ENCODE measurements around the gene MYH2. TPM values are rescaled to one million over a fixed set of nuclear protein-coding genes. Genes with fewer than 3 reads are reported as not detected.

The MYH2 gene
- total RNA-seq, 1 experiment from 2014 or later, result not detected

DNA sequence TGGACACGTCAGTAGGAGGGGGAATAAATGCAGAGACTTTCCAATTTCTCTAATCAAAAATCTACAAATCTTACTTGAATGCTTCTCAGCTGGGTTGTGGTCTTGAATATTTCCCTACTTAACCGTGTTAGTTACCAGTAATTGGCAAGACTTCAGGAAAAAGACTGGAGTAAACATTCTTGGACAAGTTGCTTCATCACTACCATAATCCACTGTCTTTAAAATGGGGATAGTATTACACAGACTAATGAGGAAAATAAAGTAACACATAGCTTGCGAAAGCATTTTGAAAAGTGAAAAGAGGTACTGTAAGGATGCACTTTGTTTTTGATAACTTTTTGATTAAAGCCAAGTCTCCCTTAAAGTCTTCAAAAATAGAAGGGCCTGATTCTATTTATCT is 49.5 kb downstream of the MYH2 start:
- H3K4me1 Mint-ChIP-seq (ENCODE audit: insufficient read depth, unreplicated experiment), result no peaks in the 10 kb centered on the region
- H3K36me3 Mint-ChIP-seq (ENCODE audit: insufficient read depth, unreplicated experiment), result no peaks in the 10 kb centered on the region
- TF ChIP-seq, protein P1, sequence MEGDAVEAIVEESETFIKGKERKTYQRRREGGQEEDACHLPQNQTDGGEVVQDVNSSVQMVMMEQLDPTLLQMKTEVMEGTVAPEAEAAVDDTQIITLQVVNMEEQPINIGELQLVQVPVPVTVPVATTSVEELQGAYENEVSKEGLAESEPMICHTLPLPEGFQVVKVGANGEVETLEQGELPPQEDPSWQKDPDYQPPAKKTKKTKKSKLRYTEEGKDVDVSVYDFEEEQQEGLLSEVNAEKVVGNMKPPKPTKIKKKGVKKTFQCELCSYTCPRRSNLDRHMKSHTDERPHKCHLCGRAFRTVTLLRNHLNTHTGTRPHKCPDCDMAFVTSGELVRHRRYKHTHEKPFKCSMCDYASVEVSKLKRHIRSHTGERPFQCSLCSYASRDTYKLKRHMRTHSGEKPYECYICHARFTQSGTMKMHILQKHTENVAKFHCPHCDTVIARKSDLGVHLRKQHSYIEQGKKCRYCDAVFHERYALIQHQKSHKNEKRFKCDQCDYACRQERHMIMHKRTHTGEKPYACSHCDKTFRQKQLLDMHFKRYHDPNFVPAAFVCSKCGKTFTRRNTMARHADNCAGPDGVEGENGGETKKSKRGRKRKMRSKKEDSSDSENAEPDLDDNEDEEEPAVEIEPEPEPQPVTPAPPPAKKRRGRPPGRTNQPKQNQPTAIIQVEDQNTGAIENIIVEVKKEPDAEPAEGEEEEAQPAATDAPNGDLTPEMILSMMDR (IDR thresholded peaks at IDR 0.05; ENCODE audit: unreplicated experiment), result no peak

DNA sequence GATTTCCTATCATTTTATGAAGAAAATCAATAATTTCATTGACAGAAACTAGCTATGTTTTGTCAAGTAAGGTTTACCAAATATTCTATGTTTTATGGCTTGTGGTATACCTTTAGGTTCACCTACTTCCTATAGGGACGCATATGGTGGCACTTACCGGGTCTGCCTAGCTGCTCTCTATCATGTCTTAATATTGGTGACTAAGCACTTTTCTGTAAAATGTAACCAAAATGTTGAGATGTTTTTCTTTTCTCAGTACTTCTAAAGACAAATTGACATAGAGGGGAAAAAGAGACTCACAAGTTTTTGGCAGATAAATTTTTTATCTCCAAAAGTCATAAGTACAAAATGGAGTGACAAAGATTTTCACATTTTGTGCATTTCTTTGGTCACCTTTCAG is 57.5 kb downstream of the MYH2 start:
- peaks cover 40% of the 10 kb centered on the region for H3K9me3 Mint-ChIP-seq (ENCODE audit: unreplicated experiment)
- CTCF ChIA-PET, result no interaction called here
- H3K36me3 Mint-ChIP-seq (ENCODE audit: insufficient read depth, unreplicated experiment), result no peaks in the 10 kb centered on the region
- H3K4me1 Mint-ChIP-seq (ENCODE audit: insufficient read depth, unreplicated experiment), result no peaks in the 10 kb centered on the region
- no peak for DNase-seq (ENCODE audit: unreplicated experiment)
- H3K4me3 Mint-ChIP-seq (ENCODE audit: unreplicated experiment), result no peak overlapping the region
- H3K27me3 Mint-ChIP-seq (ENCODE audit: insufficient read depth, unreplicated experiment), result peaks cover 28% of the 10 kb centered on the region
- POLR2A ChIA-PET, result no interaction called here
- TF ChIP-seq, protein P1 (IDR thresholded peaks at IDR 0.05; ENCODE audit: unreplicated experiment), result no peak
- intact Hi-C loops (cut with micrococcal nuclease), result no loop called here
- no peak overlapping the region for H3K27ac Mint-ChIP-seq (ENCODE audit: low read depth, unreplicated experiment)
- no TSS peak for BruUV-seq (replicated peaks)

More for the DNA sequence above, 49.5 kb downstream of the MYH2 start:
- intact Hi-C loops (cut with micrococcal nuclease), result no loop called here
- DNase-seq (ENCODE audit: unreplicated experiment), result no peak
- POLR2A ChIA-PET, result no interaction called here
- no peak overlapping the region for H3K4me3 Mint-ChIP-seq (ENCODE audit: unreplicated experiment)
- peaks cover 7% of the 10 kb centered on the region for H3K9me3 Mint-ChIP-seq (ENCODE audit: unreplicated experiment)
- H3K27ac Mint-ChIP-seq (ENCODE audit: low read depth, unreplicated experiment), result no peak overlapping the region
- CTCF ChIA-PET, result no interaction called here
- no TSS peak for BruUV-seq (replicated peaks)
- peaks cover 59% of the 10 kb centered on the region for H3K27me3 Mint-ChIP-seq (ENCODE audit: insufficient read depth, unreplicated experiment)

DNA sequence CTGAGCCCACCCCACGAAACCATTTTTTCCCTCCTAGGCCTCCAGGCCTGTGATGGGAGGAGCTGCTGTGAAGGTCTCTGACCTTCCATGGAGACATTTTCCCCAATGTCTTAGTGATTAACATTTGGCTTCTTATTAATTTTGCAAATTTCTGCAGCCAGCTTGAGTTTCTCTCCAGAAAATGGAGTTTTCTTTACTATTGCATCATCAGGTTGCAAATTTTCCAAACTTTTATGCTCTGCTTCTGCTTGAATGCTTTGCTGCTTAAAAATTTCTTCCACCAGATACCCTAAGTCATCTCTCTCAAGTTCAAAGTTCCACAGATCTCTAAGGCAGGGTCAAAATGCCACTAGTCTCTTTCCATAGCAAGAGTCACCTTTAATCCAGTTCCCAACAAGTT is 67.2 kb downstream of the MYH2 start:
- H3K27ac Mint-ChIP-seq (ENCODE audit: low read depth, unreplicated experiment), result no peak overlapping the region
- H3K4me1 Mint-ChIP-seq (ENCODE audit: insufficient read depth, unreplicated experiment), result no peaks in the 10 kb centered on the region
- H3K36me3 Mint-ChIP-seq (ENCODE audit: insufficient read depth, unreplicated experiment), result no peaks in the 10 kb centered on the region
- no TSS peak for BruUV-seq (replicated peaks)
- H3K4me3 Mint-ChIP-seq (ENCODE audit: unreplicated experiment), result no peak overlapping the region
- DNase-seq (ENCODE audit: unreplicated experiment), result no peak
- peaks cover 10% of the 10 kb centered on the region for H3K9me3 Mint-ChIP-seq (ENCODE audit: unreplicated experiment)
- ChIA-PET POLR2A (no interaction called here), CTCF (no interaction called here)
- intact Hi-C loops (cut with micrococcal nuclease), result no loop called here
- no peaks in the 10 kb centered on the region for H3K27me3 Mint-ChIP-seq (ENCODE audit: insufficient read depth, unreplicated experiment)
- TF ChIP-seq, protein P1 (IDR thresholded peaks at IDR 0.05; ENCODE audit: unreplicated experiment), result no peak

DNA sequence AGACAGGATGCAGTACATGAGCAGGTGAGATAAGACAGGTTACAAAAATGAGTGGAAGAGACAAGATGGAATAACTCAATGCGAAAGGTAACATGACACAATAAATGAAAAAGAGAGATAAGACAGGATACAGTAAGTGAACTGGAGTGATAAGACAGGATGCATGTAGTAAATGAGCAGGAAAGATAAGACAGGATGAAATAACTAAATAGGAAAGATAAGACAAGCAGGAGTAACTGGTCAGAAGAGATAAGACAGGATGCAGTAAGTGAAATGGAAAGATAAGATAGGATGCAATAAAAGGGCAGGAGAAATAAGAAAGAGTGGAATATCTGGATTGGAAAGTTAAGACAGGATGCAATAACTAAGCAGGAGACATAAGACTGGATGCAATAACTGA is 71.8 kb downstream of the MYH2 start:
- ChIA-PET POLR2A (no interaction called here), CTCF (no interaction called here)
- intact Hi-C loops (cut with micrococcal nuclease), result no loop called here
- no TSS peak for BruUV-seq (replicated peaks)
- H3K27me3 Mint-ChIP-seq (ENCODE audit: insufficient read depth, unreplicated experiment), result no peaks in the 10 kb centered on the region
- no peaks in the 10 kb centered on the region for H3K4me1 Mint-ChIP-seq (ENCODE audit: insufficient read depth, unreplicated experiment)
- H3K4me3 Mint-ChIP-seq (ENCODE audit: unreplicated experiment), result no peak overlapping the region
- H3K36me3 Mint-ChIP-seq (ENCODE audit: insufficient read depth, unreplicated experiment), result no peaks in the 10 kb centered on the region
- H3K27ac Mint-ChIP-seq (ENCODE audit: low read depth, unreplicated experiment), result no peak overlapping the region
- TF ChIP-seq, protein P1 (IDR thresholded peaks at IDR 0.05; ENCODE audit: unreplicated experiment), result no peak
- no peaks in the 10 kb centered on the region for H3K9me3 Mint-ChIP-seq (ENCODE audit: unreplicated experiment)
- DNase-seq (ENCODE audit: unreplicated experiment), result no peak

All from MCF 10A (cell line).